HepG2 (cell line): Measurements from ENCODE around the gene BZW1. TPM values are rescaled to one million over a fixed set of nuclear protein-coding genes. Genes with fewer than 3 reads are reported as not detected.

Experiments
- CBX2 ChIP-seq, 2 experiments: fragments of 200-600 bp in 1 of 2; sonication (generic); formaldehyde crosslinking in 1 of 2; IDR thresholded peaks; 2 replicates each; pipeline versions ENCODE4 v1.7.0 to v1.8.1; 2018 to 2022; ENCODE audit warnings: low read depth in 2 of 2, low read length in 1 of 2, mild to moderate bottlenecking in 1 of 2, missing genetic modification reagents in 1 of 2
- CREB1 ChIP-seq, 2 experiments: fragments of 450-650 bp in 1 of 2; IDR thresholded peaks; 2 replicates each; pipeline ENCODE4 v1.6.1; 2016 to 2017; ENCODE audit warnings: control low read depth in 1 of 2, mild to moderate bottlenecking in 1 of 2, missing compliant biosample characterization in 1 of 2, missing genetic modification characterization in 1 of 2
- CREM ChIP-seq, 2 experiments: sonication (generic) in 1 of 2; formaldehyde crosslinking in 1 of 2; IDR thresholded peaks; 2 replicates each; pipeline versions ENCODE4 v1.4.0 to v1.6.1; 2016 to 2020; ENCODE audit warnings: antibody characterized with exemption in 1 of 2, mild to moderate bottlenecking in 1 of 2, missing genetic modification reagents in 1 of 2
- HMG20A ChIP-seq: IDR thresholded peaks from 2 replicates; pipeline ENCODE4 v1.6.1; 2016; ENCODE audit warnings: borderline replicate concordance
- HNRNPLL ChIP-seq: fragments of 200-400 bp; formaldehyde crosslinking; IDR thresholded peaks from 2 replicates; pipeline ENCODE4 v1.6.1; 2017; ENCODE audit warnings: mild to moderate bottlenecking, low read depth, low read length; ENCODE audit not compliant: poor library complexity, severe bottlenecking
- KAT8 ChIP-seq: IDR thresholded peaks from 2 replicates; pipeline ENCODE4 v1.6.1; 2016; ENCODE audit warnings: missing genetic modification reagents, missing compliant biosample characterization
- KMT2B ChIP-seq: IDR thresholded peaks from 2 replicates; pipeline ENCODE4 v1.6.1; 2016; ENCODE audit warnings: missing genetic modification reagents, missing compliant biosample characterization
- LCORL ChIP-seq, 2 experiments: fragments of 450-650 bp in 1 of 2; sonication (generic) in 1 of 2; formaldehyde crosslinking in 1 of 2; IDR thresholded peaks; 2 replicates each; pipeline versions ENCODE4 v1.5.0 to v1.6.1; 2017 to 2020; ENCODE audit warnings: antibody characterized with exemption in 1 of 2, missing genetic modification reagents in 1 of 2
- NFYB ChIP-seq: sonication (generic); formaldehyde crosslinking; IDR thresholded peaks from 2 replicates; pipeline ENCODE4 v1.4.0; 2020; ENCODE audit warnings: missing genetic modification reagents
- NPAS2 ChIP-seq: sonication (generic); formaldehyde crosslinking; IDR thresholded peaks from 2 replicates; pipeline ENCODE4 v1.8.0; 2022; ENCODE audit warnings: mild to moderate bottlenecking, missing genetic modification reagents, borderline replicate concordance
- POLR2G ChIP-seq: fragments of 200-400 bp; formaldehyde crosslinking; IDR thresholded peaks from 2 replicates; pipeline ENCODE4 v1.6.1; 2018; ENCODE audit warnings: mild to moderate bottlenecking, low read depth, low read length, moderate library complexity
- SAFB2 ChIP-seq: sonication (generic); formaldehyde crosslinking; IDR thresholded peaks from 2 replicates; pipeline ENCODE4 v1.5.1; 2020; ENCODE audit warnings: missing genetic modification reagents, low read depth, mild to moderate bottlenecking, borderline replicate concordance
- SMAD3 ChIP-seq: sonication (generic); formaldehyde crosslinking; IDR thresholded peaks from 2 replicates; pipeline ENCODE4 v1.4.0; 2020; ENCODE audit warnings: missing genetic modification reagents
- SOX5 ChIP-seq: IDR thresholded peaks from 2 replicates; pipeline ENCODE4 v1.6.1; 2016; ENCODE audit warnings: borderline replicate concordance
- TEAD3 ChIP-seq: optimal IDR thresholded peaks from 2 replicates; pipeline ENCODE3; 2016; ENCODE audit warnings: borderline replicate concordance
- ZNF10 ChIP-seq: sonication (generic); formaldehyde crosslinking; IDR thresholded peaks from 2 replicates; pipeline ENCODE4 v1.4.0; 2020; ENCODE audit warnings: mild to moderate bottlenecking, low read depth, missing genetic modification reagents, borderline replicate concordance
- ZNF317 ChIP-seq: sonication (generic); formaldehyde crosslinking; IDR thresholded peaks from 2 replicates; pipeline ENCODE4 v1.5.0; 2020; ENCODE audit warnings: mild to moderate bottlenecking, missing genetic modification reagents
- ZNF484 ChIP-seq: sonication (generic); formaldehyde crosslinking; IDR thresholded peaks from 2 replicates; pipeline ENCODE4 v1.5.1; 2020; ENCODE audit warnings: mild to moderate bottlenecking, low read depth, missing genetic modification reagents, borderline replicate concordance
- ZNF547 ChIP-seq: sonication (generic); formaldehyde crosslinking; IDR thresholded peaks from 2 replicates; pipeline ENCODE4 v1.5.1; 2020; ENCODE audit warnings: mild to moderate bottlenecking, missing genetic modification reagents
- ZNF557 ChIP-seq: sonication (generic); formaldehyde crosslinking; IDR thresholded peaks from 2 replicates; pipeline ENCODE4 v1.4.0; 2020; ENCODE audit warnings: missing genetic modification reagents
- ZNF614 ChIP-seq: IDR thresholded peaks from 2 replicates; pipeline ENCODE4 v1.6.1; 2018; ENCODE audit warnings: missing biosample characterization, missing genetic modification reagents, inconsistent platforms, borderline replicate concordance
- ZNF644 ChIP-seq: IDR thresholded peaks from 2 replicates; pipeline ENCODE4 v1.6.1; 2016; ENCODE audit warnings: low read depth
- ZNF720 ChIP-seq: sonication (generic); formaldehyde crosslinking; IDR thresholded peaks from 2 replicates; pipeline ENCODE4 v1.4.0; 2020; ENCODE audit warnings: missing genetic modification reagents
- ZNF724P ChIP-seq: sonication (generic); formaldehyde crosslinking; IDR thresholded peaks from 2 replicates; pipeline ENCODE4 v1.8.0; 2022; ENCODE audit warnings: missing genetic modification reagents, borderline replicate concordance
- ZSCAN31 ChIP-seq: sonication (generic); formaldehyde crosslinking; IDR thresholded peaks from 2 replicates; pipeline ENCODE4 v1.5.0; 2020; ENCODE audit warnings: low read depth, mild to moderate bottlenecking, missing genetic modification reagents
- polyA plus RNA-seq, 8 experiments: library from polyadenylated mRNA; depleted of rRNA in 3 of 8; stranded (reverse) in 7 of 8; unstranded in 1 of 8; fragments of >200 nt; fragmentation: Illumina TruSeq in 4 of 8; extraction: Trizol in 4 of 8; gene quantifications; 2 replicates each; pipeline versions ENCODE4 v1.2.1 to v1.2.3, GENCODE V29; 2011 to 2016; ENCODE audit warnings: low read depth in 4 of 8, missing spikeins in 1 of 8, mixed read lengths in 1 of 8; ENCODE audit not compliant: insufficient read depth in 1 of 8
- total RNA-seq, 5 experiments: library from RNA; depleted of rRNA; stranded (reverse); fragments of >200 nt; fragmentation: Illumina TruSeq; extraction: Trizol; gene quantifications; 2 replicates each; pipeline ENCODE4 v1.2.3, GENCODE V29; 2016; ENCODE audit warnings: low read depth in 1 of 5
- TF ChIP-seq, protein P1 (sequence below): fragments of 450-650 bp; IDR thresholded peaks from 2 replicates; pipeline ENCODE4 v1.6.1; 2017
- TF ChIP-seq, protein P2 (sequence below): sonication (generic); formaldehyde crosslinking; IDR thresholded peaks from 2 replicates; pipeline ENCODE4 v1.5.1; 2020; ENCODE audit warnings: missing genetic modification reagents, mild to moderate bottlenecking, borderline replicate concordance

Gene BZW1
- total and polyA plus RNA-seq, 2 of the 13 experiments (the other 11 are each of a cell fraction or from before 2014, with no cell fraction given): 106 to 384 TPM

DNA sequence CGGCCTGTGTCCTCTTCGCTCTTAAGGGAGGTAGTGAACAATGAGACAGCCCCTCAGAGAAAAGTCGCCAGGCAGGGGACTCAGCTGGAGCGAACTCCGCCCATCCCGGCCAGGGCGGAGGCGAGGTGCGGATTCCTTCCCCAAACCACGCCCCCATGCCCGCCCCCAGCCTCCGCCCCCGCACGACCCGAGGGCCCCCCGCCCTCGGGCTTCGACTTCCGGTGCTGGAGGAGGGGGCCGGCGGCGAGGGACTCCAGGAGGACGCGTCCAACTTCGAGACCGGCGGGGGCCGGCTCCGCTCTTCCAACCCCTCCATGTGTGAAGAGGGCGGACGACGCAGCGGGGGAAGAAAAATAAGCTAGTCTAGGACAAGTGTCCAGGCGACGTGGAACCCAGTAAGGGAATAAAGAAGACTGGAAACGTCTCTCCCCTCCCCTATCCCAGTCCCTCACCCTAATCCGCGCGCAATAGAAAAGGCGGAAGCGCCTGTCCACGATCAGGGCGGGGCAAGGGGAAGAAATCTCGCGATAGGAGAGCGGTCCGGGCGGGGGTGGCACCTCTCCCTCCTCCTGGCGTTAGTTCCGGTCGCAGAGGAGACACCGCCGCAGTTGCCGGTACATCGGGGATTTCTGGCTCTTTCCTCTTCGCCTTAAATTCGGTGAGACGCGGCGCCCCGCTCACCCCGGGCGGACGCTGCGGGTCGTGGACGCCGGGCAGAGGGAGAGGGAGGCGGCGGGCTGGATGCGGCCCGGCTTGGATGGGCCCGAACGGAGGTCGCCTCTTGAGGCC is at the start of gene BZW1 (continued):
- TF ChIP-seq POLR2G (peak; percentile 94), TEAD3 (CRISPR knock-in tag) (peak; percentile 34), SOX5 (CRISPR knock-in tag) (peak; percentile 34; the same call in 1 of the 2 replicates), ZNF547 (CRISPR knock-in tag) (no peak; the same call in 1 of the 2 replicates), ZNF724P (CRISPR knock-in tag) (peak; percentile 70), ZNF484 (CRISPR knock-in tag) (no peak), SMAD3 (CRISPR knock-in tag) (peak; percentile 74), CREB1 (IDR thresholded peaks at IDR 0.05) (peak; percentile 63), CREB1 (CRISPR knock-in tag; IDR thresholded peaks at IDR 0.05) (peak; percentile 89), ZNF720 (CRISPR knock-in tag) (0 out of 2 replicates have a peak, but pooled peaks have one; percentile 61), ZNF317 (CRISPR knock-in tag) (peak; percentile 72), ZNF557 (CRISPR knock-in tag) (peak; percentile 73; the same call in 1 of the 2 replicates), NPAS2 (CRISPR knock-in tag) (0 out of 2 replicates have a peak, but pooled peaks have one; percentile 66), KMT2B (CRISPR knock-in tag) (peak; percentile 82), CREM (IDR thresholded peaks at IDR 0.05) (peak; percentile 66), CREM (CRISPR knock-in tag; IDR thresholded peaks at IDR 0.05) (no peak), NFYB (peak; percentile 33), HNRNPLL (peak; percentile 89), HMG20A (no peak), SAFB2 (CRISPR knock-in tag) (peak; percentile 85; the same call in 1 of the 2 replicates), LCORL (IDR thresholded peaks at IDR 0.05) (no peak), LCORL (CRISPR knock-in tag; IDR thresholded peaks at IDR 0.05) (peak; percentile 71), ZNF614 (CRISPR knock-in tag) (peak; percentile 85), CBX2 (IDR thresholded peaks at IDR 0.05; ENCODE audit: low read depth, low read length) (no peak), CBX2 (CRISPR knock-in tag; IDR thresholded peaks at IDR 0.05; ENCODE audit: low read depth) (0 out of 2 replicates have a peak, but pooled peaks have one; percentile 10), ZSCAN31 (CRISPR knock-in tag) (peak; percentile 97; the same call in 1 of the 2 replicates), ZNF10 (CRISPR knock-in tag) (no peak), KAT8 (CRISPR knock-in tag) (peak; percentile 91), ZNF644 (CRISPR knock-in tag) (no peak)
- TF ChIP-seq, protein P1, sequence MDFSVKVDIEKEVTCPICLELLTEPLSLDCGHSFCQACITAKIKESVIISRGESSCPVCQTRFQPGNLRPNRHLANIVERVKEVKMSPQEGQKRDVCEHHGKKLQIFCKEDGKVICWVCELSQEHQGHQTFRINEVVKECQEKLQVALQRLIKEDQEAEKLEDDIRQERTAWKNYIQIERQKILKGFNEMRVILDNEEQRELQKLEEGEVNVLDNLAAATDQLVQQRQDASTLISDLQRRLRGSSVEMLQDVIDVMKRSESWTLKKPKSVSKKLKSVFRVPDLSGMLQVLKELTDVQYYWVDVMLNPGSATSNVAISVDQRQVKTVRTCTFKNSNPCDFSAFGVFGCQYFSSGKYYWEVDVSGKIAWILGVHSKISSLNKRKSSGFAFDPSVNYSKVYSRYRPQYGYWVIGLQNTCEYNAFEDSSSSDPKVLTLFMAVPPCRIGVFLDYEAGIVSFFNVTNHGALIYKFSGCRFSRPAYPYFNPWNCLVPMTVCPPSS: no peak
- TF ChIP-seq, protein P2, sequence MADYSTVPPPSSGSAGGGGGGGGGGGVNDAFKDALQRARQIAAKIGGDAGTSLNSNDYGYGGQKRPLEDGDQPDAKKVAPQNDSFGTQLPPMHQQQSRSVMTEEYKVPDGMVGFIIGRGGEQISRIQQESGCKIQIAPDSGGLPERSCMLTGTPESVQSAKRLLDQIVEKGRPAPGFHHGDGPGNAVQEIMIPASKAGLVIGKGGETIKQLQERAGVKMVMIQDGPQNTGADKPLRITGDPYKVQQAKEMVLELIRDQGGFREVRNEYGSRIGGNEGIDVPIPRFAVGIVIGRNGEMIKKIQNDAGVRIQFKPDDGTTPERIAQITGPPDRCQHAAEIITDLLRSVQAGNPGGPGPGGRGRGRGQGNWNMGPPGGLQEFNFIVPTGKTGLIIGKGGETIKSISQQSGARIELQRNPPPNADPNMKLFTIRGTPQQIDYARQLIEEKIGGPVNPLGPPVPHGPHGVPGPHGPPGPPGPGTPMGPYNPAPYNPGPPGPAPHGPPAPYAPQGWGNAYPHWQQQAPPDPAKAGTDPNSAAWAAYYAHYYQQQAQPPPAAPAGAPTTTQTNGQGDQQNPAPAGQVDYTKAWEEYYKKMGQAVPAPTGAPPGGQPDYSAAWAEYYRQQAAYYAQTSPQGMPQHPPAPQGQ (CRISPR knock-in tag): peak; percentile 75; the same call in 1 of the 2 replicates
